Kidney (tissue), 14 donors: ENCODE data around the gene TRIP13. TPM values are rescaled to one million over a fixed set of nuclear protein-coding genes. Genes with fewer than 3 reads are reported as not detected.
A peak's percentile ranks its signal among the peaks of the same experiment; 100 is the strongest.
"Not testable (repeated sequence)": the region's sequence is repeated elsewhere in the genome, so short reads cannot be mapped to it uniquely, and the experiment has no call there.

Experiments used
- DNase-seq, 5 donors: peaks; one replicate each; pipeline ENCODE4 v3.0.0-alpha.2; 2013 to 2020
- FAIRE-seq: peaks from 2 replicates; lab custom pipeline; 2012; peaks lifted over from hg19 to GRCh38; lab: Jason Lieb, UNC
- H3K27ac ChIP-seq, 2 donors: one replicate each; pipeline ENCODE4 v1.7.0; 2013; ENCODE audit warnings: low read depth in 2 of 2, low read length in 2 of 2, inconsistent platforms in 1 of 2
- H3K27me3 ChIP-seq: one replicate; pipeline ENCODE4 v1.7.1; 2013; ENCODE audit warnings: low read length, inconsistent platforms; ENCODE audit not compliant: control insufficient read depth, insufficient read depth
- H3K36me3 ChIP-seq, 3 donors: one replicate each; pipeline versions ENCODE4 v1.7.0 to v1.7.1; 2013; ENCODE audit warnings: low read length in 3 of 3, control low read depth in 1 of 3, inconsistent platforms in 1 of 3; ENCODE audit not compliant: insufficient read depth in 3 of 3, control insufficient read depth in 2 of 3
- H3K4me1 ChIP-seq, 3 donors: one replicate each; pipeline versions ENCODE4 v1.7.0 to v1.7.1; 2013; ENCODE audit warnings: low read length in 3 of 3, inconsistent platforms in 1 of 3, low read depth in 1 of 3; ENCODE audit not compliant: control insufficient read depth in 2 of 3, insufficient read depth in 2 of 3
- H3K4me3 ChIP-seq, 3 donors: one replicate each; pipeline versions ENCODE4 v1.7.0 to v1.8.1; 2013; ENCODE audit warnings: low read length in 3 of 3, control low read depth in 1 of 3, inconsistent platforms in 1 of 3
- H3K9ac ChIP-seq, 3 donors: one replicate each; pipeline versions ENCODE4 v1.7.0 to v1.7.1; 2013; ENCODE audit warnings: low read length in 3 of 3, control low read depth in 1 of 3, inconsistent platforms in 1 of 3
- H3K9me3 ChIP-seq, 3 donors: one replicate each; pipeline versions ENCODE4 v1.7.0 to v1.7.1; 2013; ENCODE audit warnings: low read length in 3 of 3, control low read depth in 1 of 3, inconsistent platforms in 1 of 3; ENCODE audit not compliant: control insufficient read depth in 2 of 3, insufficient read depth in 1 of 3
- intact Hi-C: fragments of 100-400 bp; cut with DNase I; formaldehyde crosslinking; loops from one replicate; pipeline ENCODE4 v1.11.1; 2022
- polyA plus RNA-seq: library from polyadenylated mRNA; stranded (reverse); fragments of 350-450 nt; fragmentation: Illumina TruSeq; extraction: RNeasy Lipid Tissue Mini Kit (QIAGEN cat#74804); gene quantifications from one replicate; pipeline ENCODE4 v1.2.3, GENCODE V29; 2014; ENCODE audit warnings: low read depth, low replicate concordance; ENCODE audit not compliant: insufficient read depth
- total RNA-seq: library from RNA; stranded (reverse); fragmentation: NEBNext Ultra II Directional; extraction: Animal tissue kit (Norgen Biotek cat#: 25700); gene quantifications from one replicate; pipeline ENCODE4 v1.2.1, GENCODE V29; 2021
- TF ChIP-seq, protein P1 (sequence below): IDR thresholded peaks from 3 replicates; pipeline ENCODE4 v1.5.1; 2012; ENCODE audit warnings: mild to moderate bottlenecking, moderate library complexity, borderline replicate concordance; ENCODE audit not compliant: insufficient read depth; ENCODE audit errors: extremely low read depth
- donor health status: control.
- donor health status: control.
- donor health status: control.
- donor health status: control.
- donor health status: control.
- donor health status: DM: yes; HTN: yes; CAD: no.
- donor health status: Normal renal cell carcinoma (clear cell type).

Gene TRIP13
- total and polyA plus RNA-seq, 2 donors from 2014 or later: 0.86 to 1.6 TPM

GRCh38 chr5:923281-923873 is 30.7 kb downstream of the TRIP13 start:
- peak; percentile 82 to 92 (median 86) for DNase-seq
- peaks cover 0 to 6% (median 0%) of the 10 kb centered on the region in 3 donors for H3K4me1 ChIP-seq
- FAIRE-seq: no peak
- H3K9ac ChIP-seq: no peak overlapping the region
- intact Hi-C loops: no loop called here
- no peak overlapping the region for H3K4me3 ChIP-seq
- no peak overlapping the region for H3K27ac ChIP-seq
- no peaks in the 10 kb centered on the region for H3K36me3 ChIP-seq
- no peaks in the 10 kb centered on the region for H3K9me3 ChIP-seq
- peaks cover 3% of the 10 kb centered on the region for H3K27me3 ChIP-seq
- TF ChIP-seq, protein P1, sequence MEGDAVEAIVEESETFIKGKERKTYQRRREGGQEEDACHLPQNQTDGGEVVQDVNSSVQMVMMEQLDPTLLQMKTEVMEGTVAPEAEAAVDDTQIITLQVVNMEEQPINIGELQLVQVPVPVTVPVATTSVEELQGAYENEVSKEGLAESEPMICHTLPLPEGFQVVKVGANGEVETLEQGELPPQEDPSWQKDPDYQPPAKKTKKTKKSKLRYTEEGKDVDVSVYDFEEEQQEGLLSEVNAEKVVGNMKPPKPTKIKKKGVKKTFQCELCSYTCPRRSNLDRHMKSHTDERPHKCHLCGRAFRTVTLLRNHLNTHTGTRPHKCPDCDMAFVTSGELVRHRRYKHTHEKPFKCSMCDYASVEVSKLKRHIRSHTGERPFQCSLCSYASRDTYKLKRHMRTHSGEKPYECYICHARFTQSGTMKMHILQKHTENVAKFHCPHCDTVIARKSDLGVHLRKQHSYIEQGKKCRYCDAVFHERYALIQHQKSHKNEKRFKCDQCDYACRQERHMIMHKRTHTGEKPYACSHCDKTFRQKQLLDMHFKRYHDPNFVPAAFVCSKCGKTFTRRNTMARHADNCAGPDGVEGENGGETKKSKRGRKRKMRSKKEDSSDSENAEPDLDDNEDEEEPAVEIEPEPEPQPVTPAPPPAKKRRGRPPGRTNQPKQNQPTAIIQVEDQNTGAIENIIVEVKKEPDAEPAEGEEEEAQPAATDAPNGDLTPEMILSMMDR: peak; percentile 89

DNA sequence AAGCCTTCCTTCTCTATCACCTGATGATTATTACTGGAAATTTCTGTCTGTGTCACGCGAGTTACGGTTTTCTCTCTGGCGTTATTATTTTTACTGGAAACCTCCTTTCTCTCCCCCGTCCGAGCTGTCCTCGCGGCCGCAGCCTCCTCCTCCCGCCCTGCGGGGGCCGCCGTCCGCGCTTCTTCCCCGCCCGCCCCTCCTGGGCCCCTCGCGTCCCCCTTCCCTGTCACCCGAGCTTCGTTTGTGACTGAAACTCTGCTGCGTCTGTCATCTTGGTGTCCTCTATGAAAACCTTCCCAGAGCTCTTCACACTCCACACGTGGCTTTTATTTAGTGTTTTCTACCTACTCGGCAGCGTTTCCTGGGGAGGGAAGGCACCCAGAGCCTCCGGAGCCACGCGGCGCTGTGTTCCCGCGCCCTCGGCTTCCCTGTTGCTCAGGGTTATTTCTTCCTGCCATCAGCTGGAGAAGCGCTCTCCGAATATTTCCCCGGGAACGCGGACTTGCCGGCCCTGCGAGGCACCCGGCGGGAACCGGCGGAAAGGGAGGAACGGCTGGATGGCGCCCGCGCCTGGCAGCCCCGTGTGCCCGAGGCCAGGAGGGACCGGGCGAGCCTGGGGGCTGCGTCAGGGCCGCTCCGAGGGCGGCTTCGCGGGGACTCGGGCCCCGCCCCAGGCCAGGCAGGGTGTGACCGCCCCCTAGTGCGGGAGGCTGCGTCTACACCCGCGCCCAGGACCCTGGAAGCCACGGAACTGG is 33.9 kb downstream of the TRIP13 start:
- peaks cover 0 to 6% (median 0%) of the 10 kb centered on the region in 3 donors for H3K4me1 ChIP-seq
- H3K27me3 ChIP-seq: peaks cover 3% of the 10 kb centered on the region
- FAIRE-seq (no peak), DNase-seq (peak in 4 of 5 donors; percentile 67 to 80 (median 74))
- TF ChIP-seq, protein P1: no peak
- no peak overlapping the region for H3K27ac ChIP-seq
- peak overlapping the region in 2 of 3 donors; percentile 37 to 39 for H3K9ac ChIP-seq
- H3K4me3 ChIP-seq: peak overlapping the region in 1 of 3 donors; percentile 27
- no peaks in the 10 kb centered on the region for H3K9me3 ChIP-seq
- intact Hi-C loops: no loop called here
- no peaks in the 10 kb centered on the region for H3K36me3 ChIP-seq

DNA sequence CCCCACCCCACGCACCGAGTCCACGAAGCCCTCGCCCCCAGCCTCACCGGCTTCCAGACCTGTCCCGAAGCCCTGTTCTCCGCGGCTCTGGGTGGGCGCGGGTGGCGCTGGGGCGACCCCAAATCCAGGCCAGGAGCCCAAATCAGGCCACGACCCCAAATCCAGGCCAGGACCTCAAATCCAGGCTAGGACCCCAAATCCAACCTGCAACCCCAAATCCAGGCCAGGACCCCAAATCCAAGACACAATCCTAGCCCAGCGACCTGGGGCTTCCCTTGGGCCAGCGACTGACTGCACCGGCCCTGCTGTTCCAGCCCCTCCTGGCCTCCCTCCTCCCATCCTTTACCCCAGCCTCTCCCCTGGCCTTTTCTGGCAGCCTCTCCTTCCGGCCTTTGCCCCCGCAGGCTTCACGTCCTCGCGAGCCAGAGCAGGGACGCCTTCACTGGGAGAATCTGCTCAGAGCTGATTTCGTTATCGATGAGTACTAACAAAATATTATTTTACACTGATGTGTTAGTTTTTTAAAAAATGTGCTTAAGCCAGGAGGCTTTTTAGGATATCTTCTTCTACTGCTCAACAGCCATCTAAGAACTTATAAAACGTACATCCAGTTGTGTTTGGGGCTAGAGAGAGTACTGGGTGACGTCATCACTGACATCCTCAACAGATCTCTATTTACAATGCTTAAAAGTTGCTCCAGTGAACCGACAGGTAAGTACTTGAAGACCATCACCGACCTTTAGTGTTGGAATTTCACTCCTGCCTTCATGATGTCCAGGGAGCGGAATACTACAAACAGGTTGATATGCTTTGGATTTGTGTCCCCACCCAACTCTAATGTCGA is 34.7 kb downstream of the TRIP13 start:
- H3K27ac ChIP-seq: no peak overlapping the region
- H3K36me3 ChIP-seq: no peaks in the 10 kb centered on the region
- TF ChIP-seq, protein P1: no peak
- H3K9me3 ChIP-seq: no peaks in the 10 kb centered on the region
- peaks cover 0 to 6% (median 0%) of the 10 kb centered on the region in 3 donors for H3K4me1 ChIP-seq
- FAIRE-seq (no peak), DNase-seq (no peak)
- intact Hi-C loops: no loop called here
- no peak overlapping the region for H3K9ac ChIP-seq
- no peak overlapping the region for H3K4me3 ChIP-seq
- peaks cover 3% of the 10 kb centered on the region for H3K27me3 ChIP-seq

- H3K9ac ChIP-seq, H3K36me3 ChIP-seq, intact Hi-C loops, FAIRE-seq, H3K4me3 ChIP-seq, H3K27ac ChIP-seq, H3K27me3 ChIP-seq, H3K9me3 ChIP-seq, H3K4me1 ChIP-seq, DNase-seq: not testable (repeated sequence)
Measured at GRCh38 chr5:929182-929581, 36.5 kb downstream of the TRIP13 start.
